Erythroblast (primary cell): Measurements from ENCODE around the gene OR52A5.

Experiments used
- DNase-seq, 2 experiments: peaks; one replicate each; lab custom pipeline; 2025; lab: John Stamatoyannopoulos, UW
- GATA1 ChIP-seq: IDR thresholded peaks from 2 replicates; pipeline ENCODE4 v1.6.1; 2011; ENCODE audit warnings: low read depth, mild to moderate bottlenecking, control low read depth, low read length, moderate library complexity
- POLR2A ChIP-seq: IDR thresholded peaks from 2 replicates; pipeline ENCODE4 v1.6.1; 2011; ENCODE audit warnings: mild to moderate bottlenecking, low read length

Gene OR52A5

DNA sequence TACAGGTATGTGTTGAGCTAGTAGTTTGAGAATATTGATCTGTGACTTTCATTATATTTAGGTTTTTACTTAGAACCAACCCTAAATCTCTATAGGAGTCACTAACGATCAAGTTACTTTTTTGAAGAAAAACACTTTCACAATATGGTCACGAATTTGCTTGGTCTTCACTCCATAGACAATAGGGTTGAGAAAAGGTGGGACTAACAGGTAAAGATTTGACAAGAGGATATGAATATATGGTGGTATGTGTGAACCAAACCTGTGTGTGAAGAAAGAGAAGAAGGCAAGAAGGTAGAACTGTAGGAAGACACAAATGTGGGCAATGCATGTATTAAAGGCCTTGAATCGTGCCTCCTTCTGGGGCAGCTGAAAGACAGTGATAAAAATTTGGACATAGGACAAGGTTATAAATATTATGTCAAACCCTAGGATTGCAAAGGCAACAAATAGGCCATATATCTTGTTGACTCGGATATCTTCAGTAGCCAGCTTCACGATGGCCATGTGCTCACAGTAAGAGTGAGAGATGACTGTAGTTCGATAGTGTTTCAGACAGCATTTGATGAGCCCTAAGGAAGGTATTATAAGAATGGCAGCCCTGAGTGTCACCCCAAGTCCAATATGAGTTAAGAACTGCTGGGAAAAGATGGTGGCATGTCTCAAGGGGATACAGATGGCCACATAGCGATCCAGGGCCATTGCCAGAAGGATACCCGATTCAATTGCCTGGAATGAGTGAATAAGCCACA is 6.4 kb downstream of the OR52A5 start:
- peak; percentile 12 to 19 for DNase-seq

DNA sequence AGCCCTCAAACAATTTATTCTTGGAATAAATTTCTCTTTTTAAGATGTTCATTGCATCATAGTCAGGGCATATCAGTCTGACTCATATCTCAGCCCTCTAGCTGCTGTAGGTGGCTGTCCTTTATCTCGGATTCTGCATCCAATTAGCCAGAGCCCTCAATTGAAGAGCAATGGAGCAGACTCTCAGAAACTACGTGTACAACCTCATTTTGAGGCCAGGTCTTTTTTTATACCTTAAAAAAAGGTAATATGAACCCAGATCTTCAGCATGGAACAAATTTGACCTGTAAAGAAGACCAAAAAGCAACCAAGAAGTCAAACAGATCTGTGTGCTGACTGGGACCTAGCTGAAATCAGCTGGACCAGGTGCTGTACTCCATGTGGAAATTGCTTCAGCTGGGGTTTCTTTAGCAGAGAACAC is 8.7 kb downstream of the OR52A5 start:
- peak; percentile 86 to 87 for DNase-seq
- TF ChIP-seq POLR2A (peak; percentile 34), GATA1 (no peak)

More for the DNA sequence above, 6.4 kb downstream of the OR52A5 start:
- TF ChIP-seq POLR2A (no peak), GATA1 (no peak)

- peak in 1 of 2 experiments; percentile 21 for DNase-seq
- TF ChIP-seq GATA1, result no peak
Observed at GRCh38 chr11:5124891-5125620, 13.1 kb downstream of the OR52A5 start.

GRCh38 chr11:5123802-5124521 is 14.2 kb downstream of the OR52A5 start:
- peak; percentile 87 to 93 for DNase-seq

GRCh38 chr11:5118893-5119292 is 19.3 kb downstream of the OR52A5 start:
- no peak for TF ChIP-seq POLR2A
- TF ChIP-seq GATA1, result no peak
- no peak for DNase-seq

More at GRCh38 chr11:5123802-5124521, 14.2 kb downstream of the OR52A5 start:
- TF ChIP-seq GATA1, result no peak

DNA sequence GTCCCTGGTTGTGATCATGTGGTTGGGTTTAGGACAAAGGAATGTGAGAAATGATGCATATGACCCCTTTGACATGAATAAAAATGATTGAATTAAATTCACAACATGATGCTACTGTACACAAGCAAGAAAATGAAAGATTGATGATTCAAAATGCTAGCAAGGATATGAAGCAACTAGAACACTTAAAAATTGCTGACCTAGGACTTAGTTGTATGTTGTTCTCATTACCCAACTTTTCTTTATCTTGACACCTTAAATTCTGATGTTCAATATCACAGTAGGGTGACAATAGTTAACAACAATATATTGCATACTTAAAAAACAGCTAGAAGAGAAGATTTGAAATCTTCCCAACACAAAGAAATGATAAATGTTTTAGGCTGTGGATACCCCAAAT is 20.6 kb downstream of the OR52A5 start:
- no peak for TF ChIP-seq POLR2A
- no peak for TF ChIP-seq GATA1
- no peak for DNase-seq

DNA sequence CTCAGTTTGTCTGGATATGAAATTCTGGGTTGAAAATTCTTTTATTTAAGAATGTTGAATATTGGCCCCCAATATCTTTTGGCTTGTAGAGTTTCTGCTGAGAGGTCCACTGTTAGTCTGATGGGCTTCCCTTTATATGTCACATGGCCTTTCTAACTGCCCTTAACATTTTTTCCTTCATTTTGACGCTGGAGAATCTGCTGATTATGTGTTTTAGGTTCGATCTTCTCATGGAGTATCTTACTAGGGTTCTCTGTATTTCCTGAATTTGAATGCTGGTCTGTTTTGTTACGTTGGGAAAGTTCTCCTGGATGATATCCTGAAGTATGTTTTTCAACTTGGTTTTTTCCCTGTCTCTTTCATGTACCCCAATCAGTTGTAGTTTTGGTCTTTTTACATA is 22.8 kb downstream of the OR52A5 start:
- no peak for DNase-seq
- TF ChIP-seq POLR2A (no peak), GATA1 (no peak)

GRCh38 chr11:5107285-5107684 is 30.9 kb downstream of the OR52A5 start:
- DNase-seq, result no peak
- TF ChIP-seq POLR2A (no peak), GATA1 (no peak)

GRCh38 chr11:5103066-5103465 is 35.1 kb downstream of the OR52A5 start:
- TF ChIP-seq GATA1 (no peak), POLR2A (no peak)
- DNase-seq, result no peak

DNA sequence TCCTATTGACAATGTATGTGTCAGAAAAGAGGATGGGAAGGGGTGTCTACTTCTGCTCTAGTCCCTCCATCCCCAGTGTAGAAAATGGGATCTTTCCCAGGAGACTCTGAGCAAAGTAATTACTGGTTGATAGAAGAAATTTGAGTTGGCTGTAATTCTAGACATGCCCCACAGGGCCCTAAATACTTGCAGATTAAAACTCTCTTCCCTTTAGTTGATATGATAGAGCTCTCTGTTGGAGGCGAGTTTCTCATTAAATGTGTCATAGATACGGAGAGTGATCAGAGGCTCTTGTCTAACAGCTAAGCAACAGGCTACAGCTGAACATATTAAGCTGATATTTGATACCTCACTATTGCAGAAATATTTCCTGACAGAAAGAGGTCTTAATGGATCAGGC is 35.9 kb downstream of the OR52A5 start:
- no peak for TF ChIP-seq GATA1
- TF ChIP-seq POLR2A, result no peak

GRCh38 chr11:5096011-5096410 is 42.1 kb downstream of the OR52A5 start:
- DNase-seq, result no peak
- no peak for TF ChIP-seq POLR2A
- no peak for TF ChIP-seq GATA1

More for the DNA sequence above, 35.9 kb downstream of the OR52A5 start:
- DNase-seq, result no peak

DNA sequence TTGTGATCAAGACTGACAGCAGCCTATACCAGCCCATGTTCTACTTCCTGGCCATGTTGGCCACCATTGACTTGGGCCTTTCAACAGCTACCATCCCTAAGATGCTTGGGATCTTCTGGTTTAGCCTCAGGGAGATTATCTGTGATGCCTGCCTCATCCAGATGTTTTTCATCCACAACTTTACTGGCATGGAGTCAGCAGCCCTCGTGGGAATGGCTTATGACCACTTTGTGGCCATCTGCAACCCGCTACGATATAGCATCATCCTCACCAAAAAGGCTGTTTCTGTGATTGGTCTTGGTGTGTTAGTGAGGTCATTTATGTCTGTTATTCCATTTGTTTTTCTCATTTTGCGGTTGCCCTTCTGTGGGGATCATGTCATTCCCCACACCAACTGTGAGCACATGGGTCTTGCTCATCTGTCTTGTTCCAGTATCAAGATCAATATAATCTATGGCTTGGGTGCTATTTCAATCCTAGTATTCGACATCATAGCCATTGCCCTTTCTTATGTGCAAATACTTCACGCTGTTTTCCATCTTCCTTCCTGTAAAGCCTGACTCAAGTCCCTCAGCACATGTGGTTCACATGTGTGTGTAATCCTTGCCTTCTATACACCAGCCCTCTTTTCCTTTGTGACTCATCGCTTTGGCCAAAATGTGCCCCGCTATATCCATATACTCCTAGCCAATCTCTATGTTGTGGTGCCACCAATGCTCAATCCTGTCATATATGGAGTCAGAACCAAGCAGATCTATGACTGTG is 45.2 kb downstream of the OR52A5 start:
- DNase-seq, result no peak
- TF ChIP-seq GATA1, result no peak
- no peak for TF ChIP-seq POLR2A

DNA sequence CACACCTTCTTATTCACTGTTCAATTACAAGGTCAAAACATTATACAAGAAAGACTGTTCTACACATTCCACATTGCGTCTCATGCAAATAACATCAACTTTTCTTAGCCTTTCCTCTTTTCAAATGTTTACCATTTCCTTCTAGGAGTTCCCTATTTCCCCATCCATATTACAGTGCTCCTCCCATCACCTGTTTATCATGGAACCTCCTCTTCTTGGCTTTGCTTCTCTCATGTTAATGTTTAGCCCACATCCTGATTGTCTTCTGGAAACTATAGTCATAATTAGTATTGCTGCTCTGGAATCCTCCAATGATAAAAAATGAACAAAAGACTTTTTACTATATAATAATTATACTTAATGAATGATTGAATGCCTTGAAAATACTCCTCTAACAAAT is 47.5 kb downstream of the OR52A5 start:
- no peak for TF ChIP-seq POLR2A
- no peak for TF ChIP-seq GATA1
- DNase-seq, result no peak

- TF ChIP-seq GATA1 (no peak), POLR2A (no peak)
- no peak for DNase-seq
Observed at GRCh38 chr11:5088556-5088955, 49.6 kb downstream of the OR52A5 start.
